GM19452 (cell line): ENCODE data around the gene PKIG.

Experiments used
- ATAC-seq: cut with Tn5 transposase; IDR thresholded peaks from one replicate; pipeline ENCODE4 v1.9.1; 2021; ENCODE audit not compliant: unreplicated experiment

Gene PKIG

DNA sequence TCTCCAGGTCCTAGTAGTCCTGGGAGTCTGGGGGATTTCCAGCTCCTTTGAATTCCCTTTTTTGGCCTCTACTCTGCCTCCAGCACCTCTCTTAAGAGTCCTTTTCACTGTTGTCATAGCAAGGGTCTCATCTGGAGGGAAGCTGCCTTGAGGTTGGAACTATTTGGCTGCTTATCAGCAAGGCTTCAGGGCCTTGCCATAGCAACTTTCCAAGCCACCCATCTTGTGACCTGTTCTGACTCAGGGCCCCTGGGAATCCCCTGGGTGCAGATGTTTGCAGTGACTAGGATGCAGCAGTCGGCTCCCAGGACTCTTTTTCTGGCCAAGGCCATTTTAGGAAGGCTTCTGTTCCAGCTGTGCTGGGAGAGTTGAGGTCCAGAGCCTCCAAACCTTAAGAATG lies 12.4 kb downstream of the PKIG start:
- no peak for ATAC-seq

DNA sequence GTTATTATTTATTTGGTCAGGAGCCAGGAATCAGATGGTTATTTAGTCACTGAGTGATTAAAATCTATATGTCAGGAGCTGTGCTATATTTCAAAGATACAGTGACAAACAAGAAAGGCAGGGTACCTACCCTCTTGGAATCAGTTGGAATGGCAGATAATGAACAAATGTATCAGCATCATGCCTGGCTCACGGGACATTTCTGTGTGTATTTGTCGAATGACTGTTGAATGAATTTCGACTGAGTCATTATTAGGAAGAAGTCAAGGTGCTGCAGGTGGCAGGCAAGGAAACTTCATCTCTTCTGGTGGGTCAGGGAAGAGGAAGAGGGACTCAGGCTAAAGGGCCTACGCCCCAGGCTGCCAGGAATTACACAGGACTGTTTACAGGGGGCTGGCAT lies 13.6 kb downstream of the PKIG start:
- ATAC-seq, result no peak

DNA sequence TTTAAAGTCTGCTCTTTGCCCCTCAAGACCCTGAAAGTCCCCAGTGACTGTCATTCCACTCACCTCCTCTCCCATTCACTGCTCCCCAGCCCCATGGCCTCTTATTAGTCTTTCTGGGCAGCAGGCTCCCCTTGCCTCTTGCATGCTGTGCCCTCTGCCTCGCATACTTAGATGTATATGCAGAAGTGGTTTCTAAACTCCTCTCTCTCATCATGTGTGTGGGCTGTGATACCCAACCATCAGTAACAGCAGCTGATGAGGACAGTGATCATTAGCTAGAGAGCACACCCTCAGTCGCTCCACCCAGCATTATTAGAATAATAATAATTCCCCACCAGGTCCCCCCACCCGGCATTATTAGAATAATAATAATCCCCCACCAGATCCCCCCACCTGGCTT lies 14.5 kb downstream of the PKIG start:
- ATAC-seq, result no peak

DNA sequence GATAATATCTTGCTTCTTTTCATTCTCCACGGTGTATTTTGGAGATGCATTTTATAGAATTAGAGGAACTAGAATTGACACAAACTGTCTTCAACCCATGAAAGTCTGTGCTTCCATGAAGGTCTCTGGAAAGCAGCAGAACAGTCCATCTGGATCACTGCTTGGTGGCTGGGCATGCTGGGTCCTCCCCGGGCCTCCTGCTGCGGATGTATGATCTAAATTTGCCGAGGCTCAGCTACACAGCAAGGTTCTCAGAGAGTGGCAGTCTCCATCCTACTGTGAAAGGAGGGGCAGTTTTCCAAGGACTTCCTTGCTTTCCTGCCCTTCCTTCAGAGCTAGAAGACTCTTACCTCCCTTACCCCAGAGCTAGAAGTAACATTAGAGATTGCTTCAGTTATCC lies 15.1 kb downstream of the PKIG start:
- ATAC-seq, result no peak

DNA sequence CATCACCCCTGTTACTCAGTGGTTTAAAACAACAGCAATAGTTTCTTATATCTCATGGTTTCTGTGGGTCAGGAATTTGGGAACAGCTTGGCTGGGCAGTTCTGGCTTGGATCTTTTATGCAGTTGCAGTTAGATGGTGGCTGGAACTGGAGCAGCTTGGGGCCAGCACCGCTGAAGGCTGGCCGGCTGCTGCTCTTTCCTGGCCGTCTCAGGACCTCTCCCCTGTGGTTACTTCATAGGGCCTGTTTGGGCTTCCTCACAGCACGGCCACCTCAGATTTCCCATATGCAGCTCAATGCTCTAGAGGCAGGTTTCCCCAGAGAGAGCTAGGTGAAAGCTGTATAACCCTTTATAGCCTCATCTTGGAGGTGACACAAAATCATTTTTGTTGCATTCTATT lies 15.6 kb downstream of the PKIG start:
- no peak for ATAC-seq

DNA sequence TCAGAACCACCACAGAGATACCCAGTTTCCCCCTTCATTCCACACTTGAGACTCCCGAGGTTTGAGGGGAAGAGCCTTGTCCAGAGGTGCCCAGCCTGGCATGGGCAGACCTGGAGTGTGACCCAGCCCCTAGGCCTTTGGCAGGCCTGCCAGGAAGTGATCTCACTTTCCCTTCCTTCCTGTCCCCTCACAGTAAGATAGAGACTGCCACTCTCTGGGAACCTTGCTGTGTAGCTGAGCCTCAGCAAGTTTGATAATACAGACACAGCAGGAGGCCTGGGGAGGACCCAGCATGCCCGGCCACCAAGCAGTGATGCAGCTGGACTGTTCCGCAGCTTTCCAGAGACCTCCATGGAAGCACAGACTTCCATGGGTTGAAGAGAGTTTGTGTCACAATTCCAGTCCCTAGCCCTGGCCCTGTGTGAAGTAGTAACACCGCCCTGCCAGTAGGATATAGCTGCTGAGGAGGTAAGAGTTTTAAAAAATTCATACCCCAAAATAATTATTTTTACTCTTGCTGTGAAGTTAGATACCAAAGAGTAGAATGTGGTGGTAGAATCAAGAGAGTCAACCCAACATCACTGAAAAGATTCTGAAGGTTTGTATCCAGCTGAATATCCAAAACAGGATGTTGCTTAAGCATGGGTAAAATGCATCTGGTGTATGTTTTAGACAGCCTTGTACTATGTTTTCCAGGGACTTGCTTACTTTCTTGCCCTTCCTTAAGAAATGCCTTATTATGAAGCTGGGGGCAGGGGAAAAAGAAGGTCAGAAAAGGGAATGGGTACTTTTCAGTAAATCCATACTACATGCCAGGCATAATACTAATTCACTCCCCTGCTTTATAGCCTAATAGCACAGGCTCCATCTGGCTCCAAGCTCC lies 16.3 kb downstream of the PKIG start:
- peak; percentile 54 for ATAC-seq

DNA sequence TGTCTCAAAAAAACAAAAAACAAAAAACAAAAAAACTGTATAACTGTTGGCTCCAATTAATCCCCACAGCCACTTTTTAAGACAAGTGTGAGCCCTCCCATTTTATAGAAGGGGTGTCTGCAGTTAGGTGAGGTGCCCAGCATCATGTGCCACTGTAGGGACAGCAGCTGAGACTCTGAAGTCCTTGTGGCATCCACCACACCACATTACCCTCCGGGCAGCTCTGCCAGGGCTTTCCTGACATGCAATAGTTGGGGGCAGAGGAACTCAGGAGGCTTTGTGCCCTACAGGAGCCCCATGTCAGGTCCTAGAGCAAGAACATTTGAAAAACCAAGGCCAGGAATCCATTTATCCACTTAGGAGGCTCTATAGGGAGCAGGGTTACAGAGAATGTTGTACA lies 17.3 kb downstream of the PKIG start:
- no peak for ATAC-seq

DNA sequence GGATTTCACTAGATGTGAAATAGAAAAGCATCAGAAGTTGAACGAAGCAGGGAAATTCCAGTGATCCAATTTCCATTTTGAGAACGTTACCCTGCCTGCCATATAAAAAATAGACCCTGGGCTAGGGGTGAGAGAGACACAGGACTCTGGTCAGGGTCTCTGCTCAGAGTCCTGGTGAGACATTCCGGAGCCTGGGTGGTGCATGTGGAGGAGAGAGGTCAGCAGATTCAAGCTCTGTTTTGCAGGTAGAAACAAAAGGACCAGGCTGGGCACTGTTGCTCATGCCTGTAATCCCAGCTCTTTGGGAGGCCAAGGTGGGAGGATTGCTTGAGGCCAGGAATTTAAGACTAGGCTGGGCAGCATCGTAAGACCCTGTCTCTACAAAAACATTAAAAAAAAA lies 17.9 kb downstream of the PKIG start:
- ATAC-seq, result no peak

DNA sequence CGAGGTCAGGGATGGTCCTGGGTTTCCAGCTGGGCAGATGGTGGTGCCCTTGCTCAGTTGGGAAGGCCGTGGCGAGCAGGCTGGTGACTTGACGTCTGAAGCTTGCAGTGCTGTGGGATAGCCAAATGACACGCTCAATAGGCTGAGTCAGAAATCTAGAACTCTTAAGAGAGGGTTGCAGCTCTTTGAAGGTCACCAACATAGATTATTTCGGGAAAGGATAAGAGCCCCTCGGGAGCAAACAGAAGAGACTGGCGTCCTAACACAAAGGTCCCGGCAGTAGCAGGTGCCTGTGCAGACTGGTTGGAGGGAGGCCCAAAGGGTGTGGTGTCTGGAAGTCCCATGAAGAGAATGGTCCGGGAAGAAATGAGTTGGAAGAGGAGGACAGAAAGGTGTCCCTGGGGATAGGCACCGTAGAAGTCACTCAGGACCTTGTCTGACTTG lies 18.4 kb downstream of the PKIG start:
- no peak for ATAC-seq

DNA sequence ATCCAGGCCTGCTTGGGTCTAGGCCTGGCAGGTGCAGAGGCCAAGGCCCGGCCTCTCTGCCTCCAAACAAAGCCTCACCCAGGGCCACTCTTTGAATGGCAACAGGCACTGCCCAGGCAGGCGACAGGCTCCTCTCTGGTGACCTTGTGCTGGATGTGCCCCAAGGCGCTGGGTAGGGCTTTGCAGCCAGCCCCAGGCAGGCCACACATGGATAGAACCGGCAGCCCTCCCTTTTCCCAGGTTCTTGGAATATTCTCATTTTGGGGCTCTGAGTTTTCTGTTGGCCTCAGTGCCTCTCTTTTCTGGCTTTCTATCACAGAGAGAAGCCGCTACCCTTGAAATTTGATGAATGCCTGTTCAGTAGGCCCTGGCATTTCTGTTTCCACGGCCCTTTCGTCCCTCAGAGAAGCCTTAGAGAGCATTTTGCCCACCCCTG lies 18.9 kb downstream of the PKIG start:
- no peak for ATAC-seq

DNA sequence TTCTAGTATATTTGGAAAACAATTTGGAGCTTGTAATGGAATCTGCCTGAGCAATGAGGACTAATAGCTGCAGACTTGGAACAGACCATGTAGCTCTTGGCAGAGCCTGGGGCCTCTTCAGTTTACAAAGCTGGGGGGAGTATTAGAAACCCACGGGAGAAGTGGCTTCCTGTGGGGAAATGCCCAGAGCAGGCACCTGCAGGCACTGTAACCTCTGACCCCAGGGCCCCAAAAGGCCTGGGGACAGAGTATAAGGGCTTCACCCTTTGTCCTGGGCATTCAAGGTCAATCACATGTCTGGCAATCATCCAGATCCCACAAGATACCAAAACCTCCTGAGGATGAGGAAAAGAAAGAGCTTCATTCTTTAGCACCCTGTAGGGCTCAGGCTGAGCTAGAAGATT lies 19.4 kb downstream of the PKIG start:
- no peak for ATAC-seq

DNA sequence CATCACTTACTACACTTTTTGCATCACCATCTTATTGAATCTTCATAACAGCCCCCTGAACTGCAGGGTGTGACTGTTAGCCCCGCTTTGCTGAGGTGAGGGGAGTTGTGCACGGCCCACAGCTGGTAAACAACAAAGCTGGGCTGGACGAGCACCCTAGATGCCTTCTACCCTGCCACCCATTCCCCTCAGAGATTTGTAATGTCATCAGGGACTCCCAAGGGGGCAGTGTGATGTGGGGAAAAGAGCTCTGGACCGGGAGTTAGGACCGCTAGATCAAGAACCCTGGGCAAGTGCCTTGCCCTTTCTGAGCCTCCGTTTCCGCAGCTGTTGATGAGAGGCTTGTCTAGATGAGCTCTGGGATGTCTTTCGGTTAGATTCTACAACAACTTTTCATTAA lies 20.9 kb downstream of the PKIG start:
- no peak for ATAC-seq

DNA sequence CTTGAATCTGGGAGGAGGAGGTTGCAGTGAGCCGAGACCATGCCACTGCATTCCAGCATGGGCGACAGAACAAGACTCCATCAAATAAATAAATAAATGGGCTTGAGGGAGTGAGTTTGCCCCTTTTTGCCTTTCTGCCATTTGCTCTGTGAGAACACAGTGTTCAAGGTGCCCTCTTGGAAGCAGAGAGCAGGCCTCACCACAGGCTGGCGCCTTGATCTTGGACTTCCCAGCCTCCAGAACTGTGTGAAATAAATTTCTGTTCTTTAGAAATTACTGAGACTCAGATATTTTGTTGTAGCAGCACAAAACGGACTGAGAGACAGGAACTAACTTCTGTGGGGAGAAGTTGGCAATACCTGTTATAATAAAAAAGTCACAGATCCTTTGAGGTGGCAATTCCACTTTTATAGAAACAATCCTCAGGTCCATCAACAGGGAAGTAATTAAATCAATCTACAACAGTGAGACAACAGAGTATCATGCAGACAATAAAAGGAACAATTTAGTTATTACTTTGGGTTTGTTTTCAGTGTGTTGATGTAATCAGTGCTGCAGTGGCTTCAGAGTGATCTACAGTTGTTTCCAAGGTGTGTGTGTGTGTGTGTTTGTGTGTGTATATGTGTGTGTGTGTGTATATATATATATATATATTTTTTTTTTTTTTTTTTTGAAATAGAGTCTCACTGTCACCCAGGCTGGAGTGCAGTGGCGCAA lies 24.5 kb downstream of the PKIG start:
- ATAC-seq, result no peak

DNA sequence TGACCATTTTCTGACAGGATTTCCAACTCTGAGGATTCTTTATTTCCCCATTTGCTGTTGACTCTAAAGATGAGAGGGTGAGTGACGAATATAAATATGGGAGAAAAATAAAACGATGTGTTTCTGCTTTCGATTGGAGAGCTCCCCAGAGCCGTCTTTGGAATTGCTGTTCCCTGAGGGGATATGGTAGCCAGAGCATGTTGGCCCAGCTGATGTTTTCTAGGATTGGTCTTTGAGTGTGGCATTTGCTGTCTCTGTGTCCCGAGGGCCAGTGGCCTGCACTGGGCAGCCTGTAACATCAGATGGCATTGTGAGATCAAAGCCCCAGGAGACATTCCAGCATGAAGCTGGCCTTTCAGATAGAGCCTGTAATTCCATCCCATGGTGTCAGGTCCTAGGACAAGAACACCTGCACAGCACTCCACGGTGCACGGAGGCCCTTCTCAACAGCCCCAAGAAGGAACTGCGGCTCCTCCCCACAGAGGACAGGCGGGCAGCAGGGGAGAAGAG lies 26.7 kb downstream of the PKIG start:
- ATAC-seq, result no peak

DNA sequence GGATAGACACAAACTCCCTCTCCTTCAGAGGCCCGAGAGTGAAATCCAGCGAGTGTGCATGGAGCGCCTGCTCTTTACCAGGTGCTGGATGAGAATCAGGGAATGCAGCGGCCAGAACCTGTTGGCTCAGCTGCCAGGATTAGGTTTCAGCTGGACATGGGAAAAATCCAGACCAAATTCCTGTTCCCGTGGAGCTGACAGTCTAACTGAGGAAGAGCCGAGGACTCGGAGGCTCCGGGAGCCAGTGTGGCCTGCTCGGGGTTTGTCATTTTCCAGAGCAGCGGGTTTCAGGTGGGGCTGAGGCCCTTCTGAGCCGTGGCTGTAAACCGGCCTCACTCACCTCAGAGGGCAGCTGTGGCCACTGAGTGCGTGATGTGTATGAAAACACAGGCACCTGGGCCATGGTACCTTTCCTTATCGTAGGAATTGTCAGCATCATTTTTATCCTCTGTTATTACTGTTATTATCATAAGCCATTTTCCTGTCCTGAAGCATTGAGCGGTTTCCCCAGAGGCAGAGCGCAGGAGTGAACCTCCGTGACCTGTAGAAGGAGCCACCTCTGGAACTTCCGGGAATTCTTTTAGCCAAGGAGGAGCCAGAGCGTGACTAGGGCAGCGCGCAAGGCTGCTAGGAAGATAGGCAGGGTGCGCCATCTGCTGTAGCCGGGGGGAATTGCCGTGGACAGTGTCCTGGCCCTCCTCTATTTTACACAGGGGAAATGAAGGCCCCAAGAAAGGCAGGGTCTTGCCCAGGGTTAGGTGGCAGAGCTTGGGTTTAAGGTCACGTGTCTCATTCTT lies 27.3 kb downstream of the PKIG start:
- peak; percentile 92 for ATAC-seq

DNA sequence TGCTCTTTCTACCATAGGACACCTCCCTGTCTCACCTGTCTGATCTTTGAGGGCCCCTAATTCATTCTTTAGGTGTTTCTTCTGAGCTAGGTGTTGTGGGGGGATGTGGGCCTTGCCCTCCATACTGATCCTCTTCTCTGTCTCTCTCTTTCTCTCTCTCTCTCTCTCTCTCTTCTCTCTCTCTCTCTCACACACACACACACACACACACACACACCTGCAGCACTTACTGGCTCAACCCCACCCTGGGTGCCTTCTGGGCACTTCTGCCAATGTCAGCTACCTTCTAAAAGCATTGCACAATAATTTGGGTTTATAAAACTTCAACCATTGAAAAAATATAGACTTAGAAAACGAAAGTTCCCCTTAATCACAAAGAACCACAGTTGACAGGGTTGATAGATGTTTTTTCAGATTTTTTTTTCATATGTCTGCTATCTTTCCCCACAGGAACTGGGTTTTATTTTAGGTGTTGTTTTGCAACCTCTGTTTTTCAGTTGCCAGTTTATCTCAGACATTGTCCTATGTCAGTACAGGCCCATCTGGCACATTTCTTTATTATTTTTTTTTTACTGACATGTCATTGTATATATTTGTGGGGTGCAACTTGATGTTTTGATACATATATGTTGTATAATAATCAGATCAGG lies 28.1 kb downstream of the PKIG start:
- no peak for ATAC-seq

DNA sequence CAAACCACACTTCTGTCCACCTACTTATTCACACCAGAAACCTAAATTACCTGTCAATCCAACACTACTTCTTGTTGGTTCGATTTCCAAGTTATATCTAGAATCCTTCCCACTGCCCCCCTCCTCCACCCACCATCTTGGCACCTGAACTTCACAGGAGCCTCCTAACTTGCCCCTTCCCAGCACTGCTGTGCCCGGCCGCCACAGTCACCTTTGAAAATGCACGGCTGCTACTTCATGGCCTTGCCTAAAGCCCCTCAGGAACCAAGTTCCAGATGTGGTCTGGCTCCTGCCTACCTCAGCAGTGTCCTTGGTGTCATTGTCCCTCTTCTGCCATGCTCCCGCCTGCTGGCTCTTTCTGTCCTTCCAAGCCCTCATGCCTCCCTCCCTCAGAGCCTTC lies 31.2 kb downstream of the PKIG start:
- no peak for ATAC-seq

DNA sequence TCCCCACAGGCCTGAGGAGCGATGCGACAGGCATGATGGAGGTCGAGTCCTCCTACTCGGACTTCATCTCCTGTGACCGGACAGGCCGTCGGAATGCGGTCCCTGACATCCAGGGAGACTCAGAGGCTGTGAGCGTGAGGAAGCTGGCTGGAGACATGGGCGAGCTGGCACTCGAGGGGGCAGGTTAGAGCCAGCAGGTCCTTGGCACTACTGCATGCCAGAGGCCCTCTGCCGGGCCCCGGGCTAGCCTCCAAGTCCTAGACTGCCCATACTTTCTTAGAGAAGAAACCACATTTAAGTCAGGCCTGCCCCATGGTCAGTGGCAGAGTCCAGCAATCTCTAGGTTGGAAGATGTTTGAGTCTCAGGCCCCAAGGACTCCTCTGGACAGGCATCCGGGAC lies 32.1 kb downstream of the PKIG start:
- no peak for ATAC-seq

DNA sequence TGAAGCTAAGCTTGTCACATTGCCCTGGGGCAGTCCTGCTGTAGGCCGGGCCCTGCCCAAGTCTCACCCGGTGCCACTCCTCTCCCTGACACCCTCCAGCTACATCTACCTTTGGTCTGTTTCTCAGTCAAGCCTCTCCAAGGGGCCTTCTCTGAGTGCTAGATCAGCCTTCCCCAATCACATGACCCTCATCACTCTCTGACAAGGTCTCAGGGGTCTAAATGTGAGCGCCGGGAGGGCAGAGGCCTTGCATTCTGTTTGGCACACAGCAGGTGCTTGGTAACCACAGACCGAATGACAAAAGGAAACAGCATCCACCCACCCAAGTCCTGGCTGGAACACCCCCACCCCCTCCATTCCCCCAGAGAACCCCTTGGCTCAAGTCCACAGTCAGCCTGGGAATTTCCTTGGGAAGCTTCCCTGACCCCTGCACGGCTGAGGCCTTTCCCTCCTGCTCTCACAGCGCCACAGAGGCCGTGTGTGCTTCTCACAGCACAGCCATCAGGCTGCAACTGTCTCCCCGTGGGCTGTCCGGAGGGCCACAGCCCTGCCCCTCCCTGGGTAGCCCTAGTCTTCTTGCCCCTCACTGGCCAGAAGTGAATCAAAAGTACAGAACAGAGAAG lies 32.9 kb downstream of the PKIG start:
- no peak for ATAC-seq

DNA sequence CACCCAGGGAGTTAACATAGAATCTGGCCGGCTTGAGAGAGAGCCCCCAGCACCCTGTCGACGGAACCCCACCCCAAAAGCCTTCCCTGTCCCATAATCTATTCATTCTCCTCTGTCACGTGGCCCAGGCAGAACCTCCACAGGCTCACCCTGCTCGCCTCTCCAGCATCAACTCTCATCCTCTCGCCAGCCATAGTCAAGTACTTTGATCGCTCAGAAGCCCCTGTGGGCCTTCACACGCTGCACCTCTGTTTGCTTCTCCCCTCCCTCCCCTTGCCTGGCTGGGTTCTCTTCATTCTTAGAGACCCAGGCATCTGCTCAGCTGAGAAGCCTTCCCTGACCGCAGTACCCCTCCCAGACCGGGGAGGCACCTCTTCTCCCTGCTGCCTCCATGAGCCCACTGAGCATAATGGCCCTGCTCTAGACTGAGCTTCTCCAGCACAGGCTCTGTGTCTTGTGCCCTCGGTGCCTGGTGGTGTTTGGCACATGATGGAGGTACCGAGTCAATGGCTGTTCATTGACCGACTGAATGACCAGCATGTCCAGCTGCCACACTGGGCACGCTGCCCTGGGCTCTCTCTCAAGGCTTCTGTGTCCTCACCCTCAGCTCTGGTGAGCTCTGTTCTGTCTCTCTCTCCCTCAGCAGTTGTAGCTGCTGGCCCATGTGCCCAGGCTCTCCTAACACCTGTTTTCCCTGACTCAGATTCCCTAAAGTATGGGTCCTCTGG lies 33.7 kb downstream of the PKIG start:
- ATAC-seq, result no peak
